Astrocyte (in vitro differentiated cells and primary cell): ENCODE measurements around the gene JAKMIP1. TPM values are rescaled to one million over a fixed set of nuclear protein-coding genes. Genes with fewer than 3 reads are reported as not detected.

Experiments used
- DNase-seq: peaks from one replicate; pipeline ENCODE4 v3.0.0-alpha.2; 2010; ENCODE audit warnings: low read depth
- FAIRE-seq: peaks from 2 replicates; lab custom pipeline; 2011; peaks lifted over from hg19 to GRCh38; lab: Jason Lieb, UNC
- H2AFZ ChIP-seq: 2 replicates; pipeline ENCODE4 v1.6.0; 2012; ENCODE audit warnings: low read depth, low read length, inconsistent platforms
- H3K27ac ChIP-seq: 2 replicates; pipeline ENCODE4 v1.5.1; 2011; ENCODE audit warnings: low read depth, low read length, inconsistent platforms
- H3K27me3 ChIP-seq: 2 replicates; pipeline ENCODE4 v1.6.0; 2011; ENCODE audit warnings: low read length, inconsistent platforms; ENCODE audit not compliant: insufficient read depth
- H3K36me3 ChIP-seq: 2 replicates; pipeline ENCODE4 v1.5.1; 2011; ENCODE audit warnings: low read length, inconsistent platforms; ENCODE audit not compliant: insufficient read depth
- H3K4me1 ChIP-seq: 2 replicates; pipeline ENCODE4 v1.5.1; 2011; ENCODE audit warnings: low read length, inconsistent platforms; ENCODE audit not compliant: insufficient read depth
- H3K4me2 ChIP-seq: 2 replicates; pipeline ENCODE4 v1.6.0; 2012; ENCODE audit warnings: low read length, inconsistent platforms
- H3K4me3 ChIP-seq: 2 replicates; pipeline ENCODE4 v1.5.1; 2011; ENCODE audit warnings: low read depth, mild to moderate bottlenecking, low read length, inconsistent platforms; ENCODE audit not compliant: insufficient read depth
- H3K79me2 ChIP-seq: 2 replicates; pipeline ENCODE4 v1.6.0; 2012; ENCODE audit warnings: mild to moderate bottlenecking, low read length, inconsistent platforms; ENCODE audit not compliant: insufficient read depth
- H3K9ac ChIP-seq: 2 replicates; pipeline ENCODE4 v1.6.0; 2012; ENCODE audit warnings: mild to moderate bottlenecking, low read length, inconsistent platforms
- H3K9me3 ChIP-seq: 2 replicates; pipeline ENCODE4 v1.5.1; 2012; ENCODE audit warnings: low read depth, mild to moderate bottlenecking, low read length, inconsistent platforms; ENCODE audit not compliant: insufficient read depth
- H4K20me1 ChIP-seq: 2 replicates; pipeline ENCODE4 v1.6.0; 2012; ENCODE audit warnings: low read length, inconsistent platforms; ENCODE audit not compliant: insufficient read depth
- H3K27ac Mint-ChIP-seq: one replicate; pipeline ENCODE4 v1.8.0; 2021; ENCODE audit warnings: mild to moderate bottlenecking, mixed read lengths; ENCODE audit not compliant: unreplicated experiment
- H3K27me3 Mint-ChIP-seq: one replicate; pipeline ENCODE4 v1.8.0; 2021; ENCODE audit warnings: low read depth, mixed read lengths; ENCODE audit not compliant: unreplicated experiment
- H3K36me3 Mint-ChIP-seq: one replicate; pipeline ENCODE4 v1.8.0; 2021; ENCODE audit warnings: low read depth, mixed read lengths; ENCODE audit not compliant: unreplicated experiment
- H3K4me1 Mint-ChIP-seq: one replicate; pipeline ENCODE4 v1.8.0; 2021; ENCODE audit warnings: low read depth, mixed read lengths; ENCODE audit not compliant: unreplicated experiment
- H3K4me3 Mint-ChIP-seq: one replicate; pipeline ENCODE4 v1.8.0; 2021; ENCODE audit warnings: mild to moderate bottlenecking, moderate library complexity, mixed read lengths; ENCODE audit not compliant: unreplicated experiment
- H3K9me3 Mint-ChIP-seq: one replicate; pipeline ENCODE4 v1.8.0; 2021; ENCODE audit warnings: mild to moderate bottlenecking, mixed read lengths; ENCODE audit not compliant: unreplicated experiment
- EZH2 ChIP-seq: IDR thresholded peaks from 2 replicates; pipeline ENCODE4 v1.6.1; 2012; ENCODE audit warnings: mild to moderate bottlenecking, low read length, inconsistent platforms; ENCODE audit not compliant: insufficient read depth
- total RNA-seq: library from RNA; stranded (reverse); gene quantifications from 2 replicates; pipeline ENCODE4 v1.2.1, GENCODE V29; 2021
- TF ChIP-seq, protein P1 (sequence below): IDR thresholded peaks from 2 replicates; pipeline ENCODE4 v1.5.1; 2011; ENCODE audit warnings: low read depth, mild to moderate bottlenecking, inconsistent platforms, low read length, moderate library complexity; ENCODE audit not compliant: insufficient read depth

JAKMIP1 gene
- total RNA-seq, 1 donor from 2014 or later: 0.50 TPM

DNA sequence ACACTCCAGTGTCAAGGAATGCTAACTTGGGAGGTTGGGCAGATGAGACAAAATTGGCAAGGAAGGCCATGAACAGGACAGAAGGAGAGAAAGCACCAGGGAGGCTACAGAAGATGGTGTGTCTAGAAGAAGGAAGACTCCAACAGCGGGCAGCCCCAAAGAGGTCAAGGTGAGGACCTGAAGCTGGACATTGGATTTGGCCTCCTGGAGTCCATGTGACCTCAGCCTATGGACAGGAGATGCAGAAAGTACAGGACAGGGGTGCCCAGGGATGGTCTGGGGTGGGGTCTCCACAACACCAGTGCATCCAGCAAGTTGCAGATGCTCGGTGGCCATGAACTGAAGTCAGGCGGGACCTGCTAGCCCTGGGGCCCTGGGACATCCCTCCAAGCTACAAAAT lies 86.2 kb downstream of the JAKMIP1 start:
- Histone ChIP-seq H3K79me2 (no peaks in the 10 kb centered on the region), H3K4me3 (no peak overlapping the region), H3K36me3 (no peaks in the 10 kb centered on the region), H3K27me3 (no peaks in the 10 kb centered on the region), H4K20me1 (no peaks in the 10 kb centered on the region), H3K4me2 (no peak overlapping the region), H2AFZ (no peak overlapping the region), H3K9ac (no peak overlapping the region), H3K9me3 (no peaks in the 10 kb centered on the region), H3K4me1 (no peaks in the 10 kb centered on the region), H3K27ac (no peak overlapping the region)
- no peak overlapping the region for H3K27ac Mint-ChIP-seq
- no peak for TF ChIP-seq EZH2
- TF ChIP-seq, protein P1, sequence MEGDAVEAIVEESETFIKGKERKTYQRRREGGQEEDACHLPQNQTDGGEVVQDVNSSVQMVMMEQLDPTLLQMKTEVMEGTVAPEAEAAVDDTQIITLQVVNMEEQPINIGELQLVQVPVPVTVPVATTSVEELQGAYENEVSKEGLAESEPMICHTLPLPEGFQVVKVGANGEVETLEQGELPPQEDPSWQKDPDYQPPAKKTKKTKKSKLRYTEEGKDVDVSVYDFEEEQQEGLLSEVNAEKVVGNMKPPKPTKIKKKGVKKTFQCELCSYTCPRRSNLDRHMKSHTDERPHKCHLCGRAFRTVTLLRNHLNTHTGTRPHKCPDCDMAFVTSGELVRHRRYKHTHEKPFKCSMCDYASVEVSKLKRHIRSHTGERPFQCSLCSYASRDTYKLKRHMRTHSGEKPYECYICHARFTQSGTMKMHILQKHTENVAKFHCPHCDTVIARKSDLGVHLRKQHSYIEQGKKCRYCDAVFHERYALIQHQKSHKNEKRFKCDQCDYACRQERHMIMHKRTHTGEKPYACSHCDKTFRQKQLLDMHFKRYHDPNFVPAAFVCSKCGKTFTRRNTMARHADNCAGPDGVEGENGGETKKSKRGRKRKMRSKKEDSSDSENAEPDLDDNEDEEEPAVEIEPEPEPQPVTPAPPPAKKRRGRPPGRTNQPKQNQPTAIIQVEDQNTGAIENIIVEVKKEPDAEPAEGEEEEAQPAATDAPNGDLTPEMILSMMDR: no peak
- no peaks in the 10 kb centered on the region for H3K36me3 Mint-ChIP-seq
- peak overlapping the region; percentile 14 for H3K4me3 Mint-ChIP-seq
- no peak for FAIRE-seq
- no peaks in the 10 kb centered on the region for H3K9me3 Mint-ChIP-seq
- peaks cover 39% of the 10 kb centered on the region for H3K27me3 Mint-ChIP-seq
- no peak for DNase-seq
- H3K4me1 Mint-ChIP-seq: peaks cover 9% of the 10 kb centered on the region

- FAIRE-seq (no peak), DNase-seq (no peak)
- TF ChIP-seq EZH2: no peak
- TF ChIP-seq, protein P1: no peak
- Mint-ChIP-seq H3K27me3 (peaks cover 42% of the 10 kb centered on the region), H3K4me3 (peak overlapping the region; percentile 14), H3K4me1 (peaks cover 9% of the 10 kb centered on the region), H3K27ac (no peak overlapping the region), H3K36me3 (no peaks in the 10 kb centered on the region), H3K9me3 (no peaks in the 10 kb centered on the region)
- H3K79me2 ChIP-seq: no peaks in the 10 kb centered on the region
- no peaks in the 10 kb centered on the region for H3K4me1 ChIP-seq
- no peak overlapping the region for H3K9ac ChIP-seq
- H3K36me3 ChIP-seq: no peaks in the 10 kb centered on the region
- H3K4me3 ChIP-seq: no peak overlapping the region
- no peak overlapping the region for H3K27ac ChIP-seq
- no peaks in the 10 kb centered on the region for H4K20me1 ChIP-seq
- no peak overlapping the region for H3K4me2 ChIP-seq
- H3K27me3 ChIP-seq: no peaks in the 10 kb centered on the region
- no peak overlapping the region for H2AFZ ChIP-seq
- H3K9me3 ChIP-seq: no peaks in the 10 kb centered on the region
These were observed 86.7 kb downstream of the JAKMIP1 start for GRCh38 chr4:6113641-6114040.

GRCh38 chr4:6112606-6113290 lies 87.6 kb downstream of the JAKMIP1 start:
- Mint-ChIP-seq H3K4me1 (peaks cover 9% of the 10 kb centered on the region), H3K27ac (no peak overlapping the region), H3K36me3 (no peaks in the 10 kb centered on the region), H3K4me3 (no peak overlapping the region), H3K27me3 (peaks cover 45% of the 10 kb centered on the region), H3K9me3 (no peaks in the 10 kb centered on the region)
- no peaks in the 10 kb centered on the region for H4K20me1 ChIP-seq
- TF ChIP-seq, protein P1: no peak
- TF ChIP-seq EZH2: no peak
- no peak overlapping the region for H3K4me2 ChIP-seq
- no peak overlapping the region for H3K9ac ChIP-seq
- no peak overlapping the region for H2AFZ ChIP-seq
- no peaks in the 10 kb centered on the region for H3K9me3 ChIP-seq
- H3K27ac ChIP-seq: no peak overlapping the region
- no peaks in the 10 kb centered on the region for H3K79me2 ChIP-seq
- H3K27me3 ChIP-seq: no peaks in the 10 kb centered on the region
- H3K36me3 ChIP-seq: no peaks in the 10 kb centered on the region
- FAIRE-seq (no peak), DNase-seq (no peak)
- H3K4me3 ChIP-seq: no peak overlapping the region
- no peaks in the 10 kb centered on the region for H3K4me1 ChIP-seq
